Raji (cell line): ENCODE measurements around the gene PRRG2.

Experiments used
- POLR2A ChIP-seq: IDR thresholded peaks from 2 replicates; pipeline ENCODE4 v1.6.1; 2011; ENCODE audit warnings: low read depth, low read length, control low read depth; ENCODE audit not compliant: insufficient read depth

The PRRG2 gene

GRCh38 chr19:49601482-49602038, 20.4 kb downstream of the PRRG2 start:
- no peak for TF ChIP-seq POLR2A

GRCh38 chr19:49602806-49603205, 21.7 kb downstream of the PRRG2 start:
- no peak for TF ChIP-seq POLR2A

- TF ChIP-seq POLR2A: no peak
Observed at GRCh38 chr19:49605605-49606004, 24.5 kb downstream of the PRRG2 start.

- TF ChIP-seq POLR2A: no peak
Observed at GRCh38 chr19:49609499-49610092, 28.5 kb downstream of the PRRG2 start.

- TF ChIP-seq POLR2A: no peak
Observed at GRCh38 chr19:49613374-49613773, 32.3 kb downstream of the PRRG2 start.

- no peak for TF ChIP-seq POLR2A
Observed at GRCh38 chr19:49614096-49614833, 33.1 kb downstream of the PRRG2 start.

GRCh38 chr19:49615861-49616260, 34.7 kb downstream of the PRRG2 start:
- TF ChIP-seq POLR2A: no peak

GRCh38 chr19:49616532-49616931, 35.4 kb downstream of the PRRG2 start:
- TF ChIP-seq POLR2A: no peak

- TF ChIP-seq POLR2A: no peak
Observed at GRCh38 chr19:49616945-49617344, 35.8 kb downstream of the PRRG2 start.

GRCh38 chr19:49624967-49625910, 44.1 kb downstream of the PRRG2 start:
- no peak for TF ChIP-seq POLR2A

- no peak for TF ChIP-seq POLR2A
Observed at GRCh38 chr19:49626226-49626625, 45.1 kb downstream of the PRRG2 start.

- TF ChIP-seq POLR2A: no peak
Observed at GRCh38 chr19:49629659-49630058, 48.5 kb downstream of the PRRG2 start.

GRCh38 chr19:49631014-49631588, 50.0 kb downstream of the PRRG2 start:
- TF ChIP-seq POLR2A: no peak

- no peak for TF ChIP-seq POLR2A
Observed at GRCh38 chr19:49631610-49632192, 50.6 kb downstream of the PRRG2 start.

- TF ChIP-seq POLR2A: no peak
Observed at GRCh38 chr19:49632576-49632975, 51.5 kb downstream of the PRRG2 start.
